Body of pancreas (tissue), 4 donors: Measurements from ENCODE around the gene VCAN.

Experiments
- POLR2A ChIP-seq, 3 donors: fragments of 450-650 bp; IDR thresholded peaks; one replicate each; pipeline ENCODE4 v1.6.1; 2016; ENCODE audit warnings: antibody characterized with exemption in 3 of 3, mild to moderate bottlenecking in 2 of 3
- TF ChIP-seq, protein P1 (sequence below), 7 experiments: fragments of 450-650 bp in 4 of 7; fragments of 200-600 bp in 3 of 7; sonication (generic) in 3 of 7; IDR thresholded peaks; one replicate each; pipeline ENCODE4 v1.5.1; 2016 to 2019; ENCODE audit warnings: antibody characterized with exemption in 7 of 7

- TF ChIP-seq, protein P1, sequence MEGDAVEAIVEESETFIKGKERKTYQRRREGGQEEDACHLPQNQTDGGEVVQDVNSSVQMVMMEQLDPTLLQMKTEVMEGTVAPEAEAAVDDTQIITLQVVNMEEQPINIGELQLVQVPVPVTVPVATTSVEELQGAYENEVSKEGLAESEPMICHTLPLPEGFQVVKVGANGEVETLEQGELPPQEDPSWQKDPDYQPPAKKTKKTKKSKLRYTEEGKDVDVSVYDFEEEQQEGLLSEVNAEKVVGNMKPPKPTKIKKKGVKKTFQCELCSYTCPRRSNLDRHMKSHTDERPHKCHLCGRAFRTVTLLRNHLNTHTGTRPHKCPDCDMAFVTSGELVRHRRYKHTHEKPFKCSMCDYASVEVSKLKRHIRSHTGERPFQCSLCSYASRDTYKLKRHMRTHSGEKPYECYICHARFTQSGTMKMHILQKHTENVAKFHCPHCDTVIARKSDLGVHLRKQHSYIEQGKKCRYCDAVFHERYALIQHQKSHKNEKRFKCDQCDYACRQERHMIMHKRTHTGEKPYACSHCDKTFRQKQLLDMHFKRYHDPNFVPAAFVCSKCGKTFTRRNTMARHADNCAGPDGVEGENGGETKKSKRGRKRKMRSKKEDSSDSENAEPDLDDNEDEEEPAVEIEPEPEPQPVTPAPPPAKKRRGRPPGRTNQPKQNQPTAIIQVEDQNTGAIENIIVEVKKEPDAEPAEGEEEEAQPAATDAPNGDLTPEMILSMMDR (IDR thresholded peaks at IDR 0.05): no peak
- no peak for TF ChIP-seq POLR2A (IDR thresholded peaks at IDR 0.05)
Measured at GRCh38 chr5:83590966-83591365, 119.4 kb downstream of the VCAN start.
